ENCODE data around the gene SUPT4H1.

SUPT4H1 gene

GRCh38 chr17:58396173-58396572 lies 44.2 kb upstream of the SUPT4H1 start:
- no peak overlapping the region for H3K4me3 ChIP-seq (ENCODE audit: low read depth, low read length)
- DNase-seq (ENCODE audit: low read depth, low spot score) = no peak
- CTCF ChIA-PET = no interaction called here
- no peak for TF ChIP-seq CTCF (IDR thresholded peaks at IDR 0.05; ENCODE audit: insufficient read depth, low read length, missing control alignments)
- POLR2A ChIA-PET = no interaction called here

- no peak overlapping the region for H3K4me3 ChIP-seq (ENCODE audit: low read depth, low read length)
- no peak for TF ChIP-seq CTCF (IDR thresholded peaks at IDR 0.05; ENCODE audit: insufficient read depth, low read length, missing control alignments)
- POLR2A ChIA-PET = no interaction called here
- CTCF ChIA-PET = interaction anchor here (0.9 to 1.4 kb wide), 4 partner anchors 10 to 145 kb away, joined by 3 to 6 read pairs (median 4); partner anchors contain the start of gene RNF43
- no peak for DNase-seq (ENCODE audit: low read depth, low spot score)
These were observed 42.7 kb upstream of the SUPT4H1 start for GRCh38 chr17:58394534-58395223.

- DNase-seq (ENCODE audit: low read depth, low spot score) = no peak
- POLR2A ChIA-PET = no interaction called here
- TF ChIP-seq CTCF (IDR thresholded peaks at IDR 0.05; ENCODE audit: insufficient read depth, low read length, missing control alignments) = no peak
These were observed 39.4 kb upstream of the SUPT4H1 start for GRCh38 chr17:58391302-58391984.

GRCh38 chr17:58390884-58391283 lies 38.9 kb upstream of the SUPT4H1 start:
- CTCF ChIA-PET = no interaction called here
- no peak for DNase-seq (ENCODE audit: low read depth, low spot score)
- no peak overlapping the region for H3K4me3 ChIP-seq (ENCODE audit: low read depth, low read length)
- no peak for TF ChIP-seq CTCF (IDR thresholded peaks at IDR 0.05; ENCODE audit: insufficient read depth, low read length, missing control alignments)
- POLR2A ChIA-PET = no interaction called here

More at GRCh38 chr17:58391302-58391984, 39.4 kb upstream of the SUPT4H1 start:
- CTCF ChIA-PET = no interaction called here
- no peak overlapping the region for H3K4me3 ChIP-seq (ENCODE audit: low read depth, low read length)

- DNase-seq (ENCODE audit: low read depth, low spot score) = no peak
- POLR2A ChIA-PET = no interaction called here
- CTCF ChIA-PET = interaction anchor here (1.6 kb wide), 1 partner anchor 29 kb away, joined by 6 read pairs; the partner anchor contains the start of gene RNF43
- no peak for TF ChIP-seq CTCF (IDR thresholded peaks at IDR 0.05; ENCODE audit: insufficient read depth, low read length, missing control alignments)
- no peak overlapping the region for H3K4me3 ChIP-seq (ENCODE audit: low read depth, low read length)
These were observed 36.5 kb upstream of the SUPT4H1 start for GRCh38 chr17:58388302-58389190.

DNA sequence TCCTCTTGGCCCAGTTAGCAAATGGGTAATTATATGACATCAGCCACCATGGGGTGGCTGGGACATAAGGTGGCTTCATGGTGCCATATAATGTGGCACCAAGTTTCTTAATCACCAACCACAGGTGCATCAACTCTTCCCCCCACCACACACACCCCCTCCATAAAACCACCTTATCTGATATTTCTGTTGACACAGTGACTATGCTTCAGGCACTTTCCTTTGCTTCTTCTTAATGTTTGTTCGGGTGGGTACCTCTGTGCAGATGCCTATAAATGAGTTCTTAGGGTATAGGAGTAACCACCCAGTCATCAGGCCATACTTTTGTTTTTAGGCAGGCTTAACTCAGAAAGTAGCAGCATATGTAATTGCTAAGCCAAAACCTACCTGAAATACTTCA lies 35.8 kb upstream of the SUPT4H1 start:
- H3K4me3 ChIP-seq (ENCODE audit: low read depth, low read length) = no peak overlapping the region
- POLR2A ChIA-PET = no interaction called here
- no peak for DNase-seq (ENCODE audit: low read depth, low spot score)
- no peak for TF ChIP-seq CTCF (IDR thresholded peaks at IDR 0.05; ENCODE audit: insufficient read depth, low read length, missing control alignments)
- CTCF ChIA-PET = no interaction called here

Data from AG04449 (cell line).